Small intestine (tissue), 7 donors: Measurements from ENCODE around the gene STIP1. TPM values are rescaled to one million over a fixed set of nuclear protein-coding genes. Genes with fewer than 3 reads are reported as not detected.
A peak's percentile ranks its signal among the peaks of the same experiment; 100 is the strongest.

Source experiments
- DNase-seq, 2 donors: peaks; one replicate each; pipeline versions ENCODE4 v3.0.0 to v3.0.0-alpha.2; 2013
- FAIRE-seq: peaks from 2 replicates; lab custom pipeline; 2012; peaks lifted over from hg19 to GRCh38; lab: Jason Lieb, UNC
- H3K27ac ChIP-seq, 3 donors: one replicate each; pipeline ENCODE4 v1.5.1; 2013; ENCODE audit warnings: low read length in 2 of 3, mild to moderate bottlenecking in 2 of 3, control low read depth in 1 of 3, inconsistent platforms in 1 of 3, low read depth in 1 of 3, moderate library complexity in 1 of 3
- H3K27me3 ChIP-seq, 3 donors: one replicate each; pipeline ENCODE4 v1.6.1; 2013; ENCODE audit warnings: low read length in 3 of 3, inconsistent platforms in 1 of 3; ENCODE audit not compliant: control insufficient read depth in 3 of 3, insufficient read depth in 3 of 3
- H3K36me3 ChIP-seq, 3 donors: one replicate each; pipeline ENCODE4 v1.6.1; 2013; ENCODE audit warnings: low read length in 3 of 3, inconsistent platforms in 1 of 3, low read depth in 1 of 3, mild to moderate bottlenecking in 1 of 3, moderate library complexity in 1 of 3; ENCODE audit not compliant: control insufficient read depth in 3 of 3, insufficient read depth in 2 of 3
- H3K4me1 ChIP-seq, 3 donors: one replicate each; pipeline ENCODE4 v1.6.1; 2013; ENCODE audit warnings: low read length in 2 of 3, inconsistent platforms in 1 of 3, low read depth in 1 of 3, mild to moderate bottlenecking in 1 of 3, moderate library complexity in 1 of 3; ENCODE audit not compliant: control insufficient read depth in 3 of 3, insufficient read depth in 2 of 3
- H3K4me3 ChIP-seq, 3 donors: one replicate each; pipeline ENCODE4 v1.5.1; 2013; ENCODE audit warnings: low read length in 3 of 3, control low read depth in 1 of 3, inconsistent platforms in 1 of 3, low read depth in 1 of 3, mild to moderate bottlenecking in 1 of 3, moderate library complexity in 1 of 3
- H3K9me3 ChIP-seq, 2 donors: one replicate each; pipeline ENCODE4 v1.6.1; 2013; ENCODE audit warnings: low read depth in 1 of 2, low read length in 1 of 2; ENCODE audit not compliant: control insufficient read depth in 2 of 2, insufficient read depth in 1 of 2
- WGBS, 3 donors: extraction: QIAGEN DNeasy Blood & Tissue Kit; methylation state at CpG; one replicate each; pipeline ENCODE4 v1.1.7; 2013; 5-methylcytosine and 5-hydroxymethylcytosine counted together
- polyA plus RNA-seq, 4 donors: library from polyadenylated mRNA; stranded (reverse) in 3 of 4; unstranded in 1 of 4; fragments of 200-250 nt in 3 of 4; fragments of 120-200 nt in 1 of 4; gene quantifications; one replicate each; pipeline versions ENCODE4 v1.2.1 to v1.2.3, GENCODE V29; 2013
- donor health status: healthy with polysubstance abuse.
- donor health status: control.
- donor health status: control.
- donor health status: Bipolar disorder and iron deficiency.
- donor health status: healthy.

The STIP1 gene
- polyA plus RNA-seq, 4 donors, result 38.6 to 99.3 (median 58.8) TPM

DNA sequence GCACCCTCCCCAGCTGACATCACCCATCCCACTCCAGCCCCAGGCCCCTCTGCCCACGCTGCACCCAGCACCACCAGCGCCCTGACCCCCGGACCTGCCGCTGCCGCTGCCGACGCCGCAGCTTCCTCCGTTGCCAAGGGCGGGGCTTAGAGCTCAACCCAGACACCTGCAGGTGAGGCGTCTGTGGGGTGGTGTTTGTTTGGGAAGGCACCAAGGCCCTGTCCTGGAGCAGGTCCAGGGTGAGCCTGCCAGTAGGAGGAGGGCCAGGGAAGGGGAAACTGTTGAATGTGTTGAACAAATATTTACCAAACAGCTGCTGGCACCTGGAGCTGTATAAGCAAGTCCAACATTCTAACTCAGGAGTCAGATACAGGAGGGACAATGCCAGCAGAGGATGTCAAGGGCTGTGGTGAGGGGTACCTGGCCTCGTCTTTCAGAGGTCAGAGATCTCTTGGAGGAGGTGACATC lies 51.5 kb downstream of the STIP1 start:
- peaks cover 0 to 48% (median 0%) of the 10 kb centered on the region in 3 donors for H3K36me3 ChIP-seq
- no peaks in the 10 kb centered on the region for H3K9me3 ChIP-seq
- peaks cover 0 to 51% (median 0%) of the 10 kb centered on the region in 3 donors for H3K4me1 ChIP-seq
- DNase-seq (peak; percentile 83 to 84), FAIRE-seq (no peak)
- 10 to 57% (median 42%) methylated on average over 12 of the region's 12 CpGs for WGBS, 3 donors
- H3K27me3 ChIP-seq, result no peaks in the 10 kb centered on the region
- peak overlapping the region; percentile 12 to 72 (median 69) for H3K27ac ChIP-seq
- peak overlapping the region in 1 of 3 donors; percentile 4 for H3K4me3 ChIP-seq

DNA sequence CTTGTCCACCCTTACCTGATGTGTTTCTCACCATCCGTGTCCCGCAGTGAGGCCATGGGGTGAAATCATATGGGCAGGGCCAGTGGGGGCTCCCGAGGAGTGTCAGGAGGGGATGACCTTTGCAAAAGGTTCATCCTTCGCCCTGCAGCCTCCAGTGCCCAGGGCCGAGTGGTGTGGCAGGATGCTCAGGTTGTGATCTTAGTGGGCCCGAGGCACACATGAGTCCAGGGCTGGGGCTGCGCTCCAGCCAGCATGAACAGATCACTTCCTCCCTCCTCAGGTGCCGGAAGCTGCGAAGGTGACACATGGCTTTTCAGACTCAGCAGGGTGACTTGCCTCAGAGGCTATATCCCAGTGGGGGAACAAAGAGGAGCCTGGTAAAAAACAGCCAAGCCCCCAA lies 52.1 kb downstream of the STIP1 start:
- Histone ChIP-seq H3K27ac (peak overlapping the region; percentile 12 to 72 (median 69)), H3K36me3 (peaks cover 0 to 50% (median 0%) of the 10 kb centered on the region in 3 donors), H3K4me1 (peaks cover 0 to 57% (median 0%) of the 10 kb centered on the region in 3 donors), H3K4me3 (no peak overlapping the region), H3K27me3 (no peaks in the 10 kb centered on the region), H3K9me3 (no peaks in the 10 kb centered on the region)
- no peak for DNase-seq
- 44 to 66% (median 55%) methylated on average over 9 of the region's 9 CpGs for WGBS, 3 donors
- FAIRE-seq, result no peak

DNA sequence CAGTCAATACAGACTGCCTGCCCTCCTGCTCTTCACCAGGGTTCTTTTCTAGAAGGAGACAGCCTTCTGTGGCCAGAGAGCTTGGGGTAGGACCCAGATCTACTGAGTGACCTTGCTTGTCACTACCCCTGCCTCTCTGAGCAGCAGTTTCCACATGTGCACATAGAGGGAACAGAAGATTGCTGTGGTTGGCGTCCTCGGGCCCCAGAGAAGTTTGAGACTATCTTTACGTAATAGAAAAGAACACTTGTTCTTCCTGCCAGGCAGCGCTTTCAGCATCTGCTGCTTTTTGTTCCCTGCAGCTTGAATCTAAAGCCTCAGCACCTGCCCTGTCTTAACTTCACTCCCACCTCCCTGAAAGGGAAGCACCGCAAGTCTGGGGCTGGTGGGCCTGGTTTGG lies 53.0 kb downstream of the STIP1 start:
- H3K27ac ChIP-seq, result peak overlapping the region in 1 of 3 donors; percentile 69
- H3K4me3 ChIP-seq, result no peak overlapping the region
- DNase-seq (no peak), FAIRE-seq (no peak)
- H3K36me3 ChIP-seq, result peaks cover 0 to 59% (median 3%) of the 10 kb centered on the region in 3 donors
- no peaks in the 10 kb centered on the region for H3K9me3 ChIP-seq
- H3K27me3 ChIP-seq, result no peaks in the 10 kb centered on the region
- WGBS, 3 donors, result 78 to 89% (median 80%) methylated on average over 5 of the region's 5 CpGs
- peaks cover 0 to 52% (median 0%) of the 10 kb centered on the region in 3 donors for H3K4me1 ChIP-seq

DNA sequence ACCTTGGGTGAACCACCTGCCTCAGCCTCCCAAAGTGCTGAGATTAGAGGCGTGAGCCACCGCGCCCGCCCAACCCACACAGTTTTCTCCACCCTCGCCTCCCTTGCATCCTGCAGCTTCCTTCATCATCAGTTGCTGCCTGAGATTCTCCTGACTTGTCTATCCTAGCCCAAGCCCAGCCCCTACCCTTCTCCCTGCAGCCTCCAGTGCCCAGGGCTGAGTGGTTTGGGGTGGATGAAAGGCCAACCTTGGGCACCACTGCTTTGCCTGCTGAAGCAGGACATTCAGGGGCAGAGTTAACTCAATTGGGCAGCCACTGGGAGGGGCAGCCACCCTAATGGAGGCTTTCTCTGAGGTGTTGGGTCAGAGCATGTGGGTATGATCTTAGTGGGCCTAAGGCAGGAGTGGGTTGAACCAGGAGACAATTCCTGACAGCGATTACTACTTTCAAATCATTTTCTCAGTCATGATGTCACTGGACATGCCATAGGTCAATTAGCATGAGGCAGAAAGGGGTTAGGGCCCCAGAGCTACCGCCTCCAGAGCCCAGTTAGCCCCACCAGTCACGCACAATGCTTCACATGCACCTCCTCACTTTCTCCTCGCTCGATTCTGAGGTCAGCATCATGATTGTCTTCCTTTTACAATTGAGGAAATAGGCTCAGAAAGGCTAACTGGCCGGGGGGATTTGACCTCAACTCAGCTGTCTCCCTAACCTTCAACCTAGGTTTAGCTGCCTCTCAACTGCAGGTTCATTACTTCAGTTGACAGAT lies 53.9 kb downstream of the STIP1 start:
- Histone ChIP-seq H3K27me3 (no peaks in the 10 kb centered on the region), H3K9me3 (no peaks in the 10 kb centered on the region), H3K27ac (peak overlapping the region; percentile 82 to 99 (median 99)), H3K4me3 (peak overlapping the region in 2 of 3 donors; percentile 60 to 74), H3K36me3 (peaks cover 0 to 68% (median 5%) of the 10 kb centered on the region in 3 donors), H3K4me1 (peaks cover 0 to 54% (median 0%) of the 10 kb centered on the region in 3 donors)
- DNase-seq (no peak), FAIRE-seq (no peak)
- 44 to 61% (median 54%) methylated on average over 11 of the region's 11 CpGs for WGBS, 3 donors

DNA sequence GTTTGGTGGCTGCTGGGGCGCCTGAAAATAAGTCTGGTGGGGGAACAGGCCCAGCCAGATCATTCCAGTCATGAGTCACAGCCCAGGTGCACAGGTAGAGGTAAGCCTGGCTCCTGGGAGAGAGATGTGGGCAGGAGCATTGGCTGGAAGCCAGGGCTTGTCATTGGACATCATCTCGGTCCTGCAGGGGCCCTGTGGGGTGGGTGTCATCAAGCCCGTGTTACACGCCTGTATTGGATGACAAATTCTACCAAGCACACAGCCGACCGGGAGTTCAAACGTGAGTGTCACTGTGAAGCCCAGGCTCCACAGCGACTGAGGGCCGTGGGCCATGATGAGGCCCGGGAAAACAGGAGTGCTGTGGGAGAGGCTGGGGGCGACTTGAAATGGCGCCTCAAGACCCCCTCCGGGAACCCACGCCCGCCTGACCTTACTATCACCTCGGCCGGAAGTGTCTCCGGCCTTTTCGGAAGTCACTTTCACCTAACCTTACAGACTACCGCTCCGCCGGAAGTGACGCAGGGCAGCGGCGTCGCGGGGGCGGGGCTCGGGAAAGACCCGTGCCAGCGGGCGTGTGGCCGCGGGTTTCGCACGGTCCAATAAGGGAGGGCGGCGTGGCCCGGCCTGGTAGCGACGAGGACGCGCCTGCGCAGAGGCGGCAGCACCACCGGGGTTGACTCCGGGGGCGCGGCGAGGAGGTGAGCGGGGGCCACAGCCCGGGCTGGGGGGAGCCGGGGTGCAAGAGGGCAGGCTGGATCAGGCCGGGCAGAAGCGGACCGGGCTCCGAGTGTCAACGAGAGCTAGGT lies 54.7 kb downstream of the STIP1 start, which contains the start of gene FKBP2:
Gene FKBP2, plus strand, starts transcription at position 661 of the 806 bp plus-strand sequence. CDS start 1,293 bp downstream, outside the sequence.
- no peak for FAIRE-seq
- 1% methylated on average over 55 to 58 of the region's 58 CpGs for WGBS, 3 donors

DNA sequence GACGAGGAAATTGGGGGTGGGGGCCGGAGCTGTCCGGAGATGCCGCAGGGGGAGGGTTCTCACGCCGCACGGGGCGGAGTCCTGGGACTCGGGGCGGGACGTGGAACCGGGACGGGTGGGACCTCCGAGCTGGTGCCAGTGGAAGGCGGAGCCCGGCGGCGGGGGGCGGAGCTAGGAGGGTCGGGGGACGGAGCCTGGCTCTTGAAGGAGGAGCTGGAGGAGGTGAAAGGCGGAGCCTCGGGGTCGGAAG lies 55.2 kb downstream of the STIP1 start:
- WGBS, 3 donors, result 1 to 2% (median 1%) methylated on average over 18 to 24 of the region's 24 CpGs
- H3K9me3 ChIP-seq, result no peaks in the 10 kb centered on the region
- H3K4me3 ChIP-seq, result peak overlapping the region; percentile 38 to 74 (median 60)
- H3K36me3 ChIP-seq, result peaks cover 0 to 68% (median 5%) of the 10 kb centered on the region in 3 donors
- H3K27me3 ChIP-seq, result no peaks in the 10 kb centered on the region
- DNase-seq (peak; percentile 99 to 100), FAIRE-seq (no peak)
- peak overlapping the region; percentile 82 to 99 (median 99) for H3K27ac ChIP-seq
- peaks cover 0 to 50% (median 0%) of the 10 kb centered on the region in 3 donors for H3K4me1 ChIP-seq

More for the DNA sequence above, 54.7 kb downstream of the STIP1 start, which contains the start of gene FKBP2:
- no peaks in the 10 kb centered on the region for H3K9me3 ChIP-seq
- peak within 1 kb of the TSS; percentile 68 to 97 (median 74) for H3K4me3 ChIP-seq
- peak within 1 kb of the TSS; percentile 91 to 99 (median 99) for H3K27ac ChIP-seq
- DNase-seq, result peak; percentile 98 to 99
- H3K36me3 ChIP-seq, result peaks cover 0 to 70% (median 5%) of the 10 kb centered on the region in 3 donors
- H3K27me3 ChIP-seq, result no peaks in the 10 kb centered on the region
- H3K4me1 ChIP-seq, result peaks cover 0 to 54% (median 0%) of the 10 kb centered on the region in 3 donors

DNA sequence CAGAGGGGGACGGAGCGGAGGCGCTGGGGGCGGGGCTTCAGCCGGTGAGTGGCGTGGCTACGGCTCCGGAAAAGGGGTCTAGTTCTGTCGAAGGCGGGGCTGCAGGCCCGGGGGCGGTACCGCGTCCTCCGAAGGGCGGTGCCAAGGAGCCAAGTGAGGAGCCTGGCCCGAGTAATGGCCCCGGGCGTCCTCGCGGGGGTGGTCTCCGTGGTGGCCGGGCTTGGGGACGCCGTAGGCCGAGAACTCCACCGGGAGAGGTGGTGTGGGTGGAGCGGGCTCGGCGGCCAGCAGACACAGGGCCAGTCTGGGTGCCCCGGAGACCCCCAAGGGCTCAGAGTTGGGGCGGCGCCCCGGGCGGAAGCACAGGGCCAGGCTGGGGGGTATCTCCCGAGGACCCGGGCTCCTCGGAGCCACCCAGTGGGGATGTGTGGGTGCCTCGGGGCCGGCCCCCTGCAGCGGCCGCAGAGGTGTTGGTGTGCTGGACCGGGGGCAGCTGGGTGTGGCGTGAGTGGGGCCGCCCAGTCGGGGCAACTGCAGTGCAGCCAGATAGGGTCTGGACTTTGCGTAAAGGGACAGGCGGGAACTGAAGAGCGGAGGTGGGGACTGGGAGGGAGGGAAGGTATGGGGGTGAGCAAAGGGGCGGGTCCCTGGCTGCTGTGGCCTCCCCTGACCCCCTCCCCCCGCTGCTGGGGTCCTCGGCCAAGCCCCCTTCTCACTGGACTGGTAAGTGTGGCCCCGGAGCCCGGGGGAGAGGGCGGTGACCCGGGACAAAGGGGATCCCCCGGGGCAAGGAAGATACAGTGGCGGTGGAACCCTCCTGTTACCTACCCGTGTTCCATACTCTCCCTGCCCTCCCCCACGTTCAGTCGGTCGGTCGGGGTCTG lies 55.8 kb downstream of the STIP1 start:
- peak; percentile 68 to 82 for DNase-seq
- Histone ChIP-seq H3K27ac (peak overlapping the region; percentile 91 to 99 (median 99)), H3K27me3 (no peaks in the 10 kb centered on the region), H3K36me3 (peaks cover 0 to 67% (median 5%) of the 10 kb centered on the region in 3 donors), H3K4me3 (peak overlapping the region; percentile 68 to 97 (median 74)), H3K9me3 (no peaks in the 10 kb centered on the region), H3K4me1 (peaks cover 0 to 49% (median 0%) of the 10 kb centered on the region in 3 donors)
- 0 to 1% (median 0%) methylated on average over 45 to 63 of the region's 63 CpGs for WGBS, 3 donors
- FAIRE-seq, result no peak
